ENCODE measurements around the gene CDK5R1.
"Not testable (repeated sequence)": the region's sequence is repeated elsewhere in the genome, so short reads cannot be mapped to it uniquely, and the experiment has no call there.

Gene CDK5R1

GRCh38 chr17:32519228-32520103 lies 32.7 kb downstream of the CDK5R1 start:
- peak; percentile 96 for DNase-seq

GRCh38 chr17:32520104-32520701 lies 33.4 kb downstream of the CDK5R1 start:
- peak; percentile 86 for DNase-seq

GRCh38 chr17:32520737-32521404 lies 34.1 kb downstream of the CDK5R1 start:
- DNase-seq = peak; percentile 63

GRCh38 chr17:32523017-32523680 lies 36.4 kb downstream of the CDK5R1 start:
- DNase-seq = no peak

GRCh38 chr17:32523827-32524552 lies 37.2 kb downstream of the CDK5R1 start:
- no peak for DNase-seq

GRCh38 chr17:32524553-32524880 lies 37.7 kb downstream of the CDK5R1 start:
- not testable (repeated sequence) for DNase-seq

GRCh38 chr17:32525122-32525521 lies 38.3 kb downstream of the CDK5R1 start:
- DNase-seq = peak; percentile 57

GRCh38 chr17:32527146-32527545 lies 40.4 kb downstream of the CDK5R1 start:
- no peak for DNase-seq

GRCh38 chr17:32528825-32529224 lies 42.0 kb downstream of the CDK5R1 start:
- DNase-seq = no peak

GRCh38 chr17:32529604-32530003 lies 42.8 kb downstream of the CDK5R1 start:
- DNase-seq = no peak

- DNase-seq = no peak
These were observed 46.5 kb downstream of the CDK5R1 start for GRCh38 chr17:32533296-32533695.

- DNase-seq = peak; percentile 32
These were observed 50.2 kb downstream of the CDK5R1 start for GRCh38 chr17:32536736-32537643.

All from eye (tissue), 1 donor.